GM12874 (cell line): Measurements from ENCODE around the gene CTNNBL1.
A peak's percentile ranks its signal among the peaks of the same experiment; 100 is the strongest.

Experiments
- CTCF ChIP-seq: IDR thresholded peaks from 2 replicates; pipeline ENCODE4 v1.5.1; 2011; ENCODE audit warnings: low read depth, mild to moderate bottlenecking, control low read depth, low read length, moderate library complexity; ENCODE audit not compliant: insufficient read depth

The CTNNBL1 gene

GRCh38 chr20:37651932-37652331, 41.9 kb upstream of the CTNNBL1 start:
- peak; percentile 41 for TF ChIP-seq CTCF

GRCh38 chr20:37656945-37657344, 36.9 kb upstream of the CTNNBL1 start:
- TF ChIP-seq CTCF = no peak

GRCh38 chr20:37657924-37658804, 35.7 kb upstream of the CTNNBL1 start:
- no peak for TF ChIP-seq CTCF

- TF ChIP-seq CTCF = no peak
Observed at GRCh38 chr20:37661519-37661918, 32.3 kb upstream of the CTNNBL1 start.

- TF ChIP-seq CTCF = no peak
Observed at GRCh38 chr20:37662308-37662707, 31.5 kb upstream of the CTNNBL1 start.

GRCh38 chr20:37668166-37668565, 25.7 kb upstream of the CTNNBL1 start:
- no peak for TF ChIP-seq CTCF

GRCh38 chr20:37669062-37669772, 24.6 kb upstream of the CTNNBL1 start:
- no peak for TF ChIP-seq CTCF
